ENCODE data around the gene SLC25A11.
A peak's percentile ranks its signal among the peaks of the same experiment; 100 is the strongest.
"Not testable (repeated sequence)": the region's sequence is repeated elsewhere in the genome, so short reads cannot be mapped to it uniquely, and the experiment has no call there.

Gene SLC25A11

DNA sequence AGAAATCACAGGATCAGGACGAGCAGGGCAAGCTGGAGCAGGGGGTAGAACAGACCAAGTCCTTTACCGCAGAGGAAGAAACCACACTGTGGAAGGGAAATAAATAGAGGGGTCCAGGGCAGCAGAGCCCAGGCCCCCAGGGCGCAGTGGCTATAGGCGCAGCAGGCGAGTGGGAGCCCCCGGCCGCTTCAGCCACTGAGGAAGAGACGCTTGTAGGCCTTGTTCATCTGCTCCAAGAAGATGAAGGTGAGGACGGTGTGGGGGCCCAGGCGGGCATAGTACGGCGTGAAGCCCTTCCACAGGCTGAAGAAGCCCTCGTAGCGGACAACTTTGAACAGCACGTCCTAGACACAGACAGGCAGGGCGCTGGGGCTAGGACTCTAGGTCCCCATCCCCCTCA is 2.3 kb downstream of the SLC25A11 start:
- H3K4me3 Mint-ChIP-seq: no peak overlapping the region
- no peak for DNase-seq (ENCODE audit: low spot score in 2 of 2)
- no peaks in the 10 kb centered on the region for H3K27me3 Mint-ChIP-seq
- H3K36me3 Mint-ChIP-seq (ENCODE audit: insufficient read depth): peaks cover 31% of the 10 kb centered on the region
- ATAC-seq (replicated peaks; ENCODE audit: extremely low read depth, poor library complexity, severe bottlenecking): no peak
- no peaks in the 10 kb centered on the region for H3K9me3 Mint-ChIP-seq
- H3K27ac Mint-ChIP-seq (ENCODE audit: low read depth): no peak overlapping the region
- H3K4me1 Mint-ChIP-seq: peaks cover 65% of the 10 kb centered on the region

GRCh38 chr17:4936436-4936835 is 3.4 kb downstream of the SLC25A11 start:
- Mint-ChIP-seq H3K4me1 (peaks cover 62% of the 10 kb centered on the region), H3K4me3 (no peak overlapping the region), H3K9me3 (no peaks in the 10 kb centered on the region), H3K36me3 (ENCODE audit: insufficient read depth) (peaks cover 30% of the 10 kb centered on the region), H3K27ac (ENCODE audit: low read depth) (no peak overlapping the region), H3K27me3 (no peaks in the 10 kb centered on the region)
- no peak for DNase-seq (ENCODE audit: low spot score in 2 of 2)
- ATAC-seq (replicated peaks; ENCODE audit: extremely low read depth, poor library complexity, severe bottlenecking): no peak

- H3K4me1 Mint-ChIP-seq: peaks cover 58% of the 10 kb centered on the region
Measured at GRCh38 chr17:4935650-4936049, 4.2 kb downstream of the SLC25A11 start.

GRCh38 chr17:4934173-4934979 is 5.5 kb downstream of the SLC25A11 start:
- Mint-ChIP-seq H3K36me3 (ENCODE audit: insufficient read depth) (peaks cover 13% of the 10 kb centered on the region), H3K9me3 (no peaks in the 10 kb centered on the region), H3K27me3 (no peaks in the 10 kb centered on the region), H3K4me3 (peak overlapping the region; percentile 51), H3K4me1 (peaks cover 57% of the 10 kb centered on the region), H3K27ac (ENCODE audit: low read depth) (peak overlapping the region; percentile 89)
- DNase-seq (ENCODE audit: low spot score in 2 of 2) (no peak), ATAC-seq (replicated peaks; ENCODE audit: extremely low read depth, poor library complexity, severe bottlenecking) (no peak)

More at GRCh38 chr17:4935650-4936049, 4.2 kb downstream of the SLC25A11 start:
- H3K27me3 Mint-ChIP-seq: no peaks in the 10 kb centered on the region
- ATAC-seq (replicated peaks; ENCODE audit: extremely low read depth, poor library complexity, severe bottlenecking) (no peak), DNase-seq (ENCODE audit: low spot score in 2 of 2) (no peak)
- no peaks in the 10 kb centered on the region for H3K9me3 Mint-ChIP-seq
- peaks cover 23% of the 10 kb centered on the region for H3K36me3 Mint-ChIP-seq (ENCODE audit: insufficient read depth)
- H3K27ac Mint-ChIP-seq (ENCODE audit: low read depth): no peak overlapping the region
- H3K4me3 Mint-ChIP-seq: no peak overlapping the region

- peaks cover 49% of the 10 kb centered on the region for H3K4me1 Mint-ChIP-seq
- no peak for ATAC-seq (replicated peaks; ENCODE audit: extremely low read depth, poor library complexity, severe bottlenecking)
- no peak for DNase-seq (ENCODE audit: low spot score in 2 of 2)
- H3K9me3 Mint-ChIP-seq: no peaks in the 10 kb centered on the region
- H3K36me3 Mint-ChIP-seq (ENCODE audit: insufficient read depth): peaks cover 9% of the 10 kb centered on the region
- H3K4me3 Mint-ChIP-seq: peak overlapping the region; percentile 51
- H3K27ac Mint-ChIP-seq (ENCODE audit: low read depth): peak overlapping the region; percentile 89
- H3K27me3 Mint-ChIP-seq: no peaks in the 10 kb centered on the region
Measured at GRCh38 chr17:4933646-4934045, 6.2 kb downstream of the SLC25A11 start.

- no peak overlapping the region for H3K27ac Mint-ChIP-seq (ENCODE audit: low read depth)
- ATAC-seq (replicated peaks; ENCODE audit: extremely low read depth, poor library complexity, severe bottlenecking) (no peak), DNase-seq (ENCODE audit: low spot score in 2 of 2) (no peak)
- H3K27me3 Mint-ChIP-seq: no peaks in the 10 kb centered on the region
- H3K9me3 Mint-ChIP-seq: no peaks in the 10 kb centered on the region
- H3K36me3 Mint-ChIP-seq (ENCODE audit: insufficient read depth): peaks cover 11% of the 10 kb centered on the region
- H3K4me1 Mint-ChIP-seq: peaks cover 44% of the 10 kb centered on the region
- no peak overlapping the region for H3K4me3 Mint-ChIP-seq
Measured at GRCh38 chr17:4932756-4933155, 7.1 kb downstream of the SLC25A11 start.

DNA sequence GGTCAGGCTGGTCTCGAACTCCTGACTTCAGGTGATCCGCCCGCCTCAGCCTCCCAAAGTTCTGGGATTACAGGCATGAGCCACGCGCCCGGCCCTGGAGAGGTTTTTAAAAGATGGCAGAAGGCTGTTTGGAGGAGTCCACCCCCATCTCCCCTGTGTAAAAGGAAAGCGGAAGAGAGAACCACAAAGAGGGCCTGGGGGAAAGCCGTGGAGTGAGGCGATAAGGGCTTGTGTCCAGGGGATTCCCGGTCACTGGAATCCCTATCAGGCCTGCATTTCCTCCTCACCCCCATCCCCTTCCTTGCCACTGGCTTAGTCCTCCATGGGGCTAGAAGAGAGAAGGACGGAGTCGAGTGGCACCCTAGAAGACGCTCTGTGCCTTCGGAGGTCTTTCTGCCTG is 7.9 kb downstream of the SLC25A11 start, which contains the start of gene GP1BA:
TSS of gene GP1BA (plus strand) at position 315 of the 400 bp plus-strand sequence. CDS start 328 bp downstream, outside the sequence.
- H3K9me3 Mint-ChIP-seq: no peaks in the 10 kb centered on the region
- ATAC-seq (replicated peaks; ENCODE audit: extremely low read depth, poor library complexity, severe bottlenecking) (no peak), DNase-seq (ENCODE audit: low spot score in 2 of 2) (no peak)
- no peak within 1 kb of the TSS for H3K4me3 Mint-ChIP-seq
- peaks cover 39% of the 10 kb centered on the region for H3K4me1 Mint-ChIP-seq
- H3K27ac Mint-ChIP-seq (ENCODE audit: low read depth): peak within 1 kb of the TSS; percentile 89
- no peaks in the 10 kb centered on the region for H3K27me3 Mint-ChIP-seq
- H3K36me3 Mint-ChIP-seq (ENCODE audit: insufficient read depth): peaks cover 11% of the 10 kb centered on the region

DNA sequence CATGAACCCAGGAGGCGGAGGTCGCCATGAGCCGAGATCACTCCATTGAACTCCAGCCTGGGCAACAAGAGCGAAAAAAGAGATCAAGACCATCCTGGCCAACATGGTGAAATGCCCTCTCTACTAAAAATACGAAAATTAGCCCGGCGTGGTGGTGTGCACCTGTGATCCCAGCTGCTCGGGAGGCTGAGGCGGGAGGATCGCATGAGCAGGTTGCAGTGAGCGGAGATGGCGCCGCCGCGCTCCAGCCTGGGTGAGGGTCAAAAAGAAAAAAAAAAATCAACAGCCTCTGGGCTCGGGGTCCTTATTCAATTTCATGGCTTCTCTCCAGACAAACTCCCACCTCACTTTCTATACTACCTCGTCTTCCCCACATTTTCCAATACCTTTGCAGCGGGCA is 11.0 kb downstream of the SLC25A11 start:
- H3K27me3 Mint-ChIP-seq: no peaks in the 10 kb centered on the region
- ATAC-seq (replicated peaks; ENCODE audit: extremely low read depth, poor library complexity, severe bottlenecking) (no peak), DNase-seq (ENCODE audit: low spot score in 2 of 2) (no peak)
- H3K4me3 Mint-ChIP-seq: no peak overlapping the region
- H3K4me1 Mint-ChIP-seq: peaks cover 20% of the 10 kb centered on the region
- peaks cover 3% of the 10 kb centered on the region for H3K36me3 Mint-ChIP-seq (ENCODE audit: insufficient read depth)
- H3K9me3 Mint-ChIP-seq: no peaks in the 10 kb centered on the region
- no peak overlapping the region for H3K27ac Mint-ChIP-seq (ENCODE audit: low read depth)

GRCh38 chr17:4926577-4927335 is 13.1 kb downstream of the SLC25A11 start:
- H3K36me3 Mint-ChIP-seq (ENCODE audit: insufficient read depth); ATAC-seq (replicated peaks; ENCODE audit: extremely low read depth, poor library complexity, severe bottlenecking); H3K27me3 Mint-ChIP-seq; H3K4me1 Mint-ChIP-seq; H3K4me3 Mint-ChIP-seq; H3K27ac Mint-ChIP-seq (ENCODE audit: low read depth); DNase-seq (ENCODE audit: low spot score in 2 of 2); H3K9me3 Mint-ChIP-seq: not testable (repeated sequence)

DNA sequence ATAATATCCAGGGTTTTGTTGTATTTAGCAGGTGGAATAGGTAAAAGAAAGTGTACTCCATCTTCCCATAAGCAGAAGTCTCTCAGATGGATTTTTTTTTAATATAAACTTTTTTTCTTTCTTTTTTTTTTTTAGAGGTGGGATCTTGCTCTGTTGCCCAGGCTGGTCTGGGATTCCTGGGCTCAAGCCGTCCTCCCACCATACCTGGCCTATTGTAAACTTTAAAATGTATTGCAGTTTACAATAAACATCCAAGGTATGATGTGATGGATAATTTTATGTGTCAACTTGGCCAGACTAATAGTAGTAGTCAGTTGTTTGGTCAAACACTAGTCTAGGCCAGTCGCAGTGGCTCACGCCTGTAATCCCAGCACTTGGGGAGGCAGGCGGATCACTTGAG is 18.5 kb downstream of the SLC25A11 start:
- Mint-ChIP-seq H3K4me3 (no peak overlapping the region), H3K36me3 (ENCODE audit: insufficient read depth) (no peaks in the 10 kb centered on the region), H3K27ac (ENCODE audit: low read depth) (no peak overlapping the region), H3K4me1 (no peaks in the 10 kb centered on the region), H3K27me3 (no peaks in the 10 kb centered on the region), H3K9me3 (no peaks in the 10 kb centered on the region)
- no peak for DNase-seq (ENCODE audit: low spot score in 2 of 2)
- ATAC-seq (replicated peaks; ENCODE audit: extremely low read depth, poor library complexity, severe bottlenecking): no peak

GRCh38 chr17:4920351-4921048 is 19.3 kb downstream of the SLC25A11 start:
- DNase-seq (ENCODE audit: low spot score in 2 of 2) (no peak), ATAC-seq (replicated peaks; ENCODE audit: extremely low read depth, poor library complexity, severe bottlenecking) (no peak)
- H3K27ac Mint-ChIP-seq (ENCODE audit: low read depth): no peak overlapping the region
- no peaks in the 10 kb centered on the region for H3K27me3 Mint-ChIP-seq
- H3K4me3 Mint-ChIP-seq: no peak overlapping the region
- H3K9me3 Mint-ChIP-seq: no peaks in the 10 kb centered on the region
- no peaks in the 10 kb centered on the region for H3K36me3 Mint-ChIP-seq (ENCODE audit: insufficient read depth)
- no peaks in the 10 kb centered on the region for H3K4me1 Mint-ChIP-seq

GRCh38 chr17:4919511-4920047 is 20.3 kb downstream of the SLC25A11 start:
- H3K36me3 Mint-ChIP-seq (ENCODE audit: insufficient read depth): no peaks in the 10 kb centered on the region
- DNase-seq (ENCODE audit: low spot score in 2 of 2) (no peak), ATAC-seq (replicated peaks; ENCODE audit: extremely low read depth, poor library complexity, severe bottlenecking) (no peak)
- no peak overlapping the region for H3K4me3 Mint-ChIP-seq
- no peaks in the 10 kb centered on the region for H3K9me3 Mint-ChIP-seq
- H3K27ac Mint-ChIP-seq (ENCODE audit: low read depth): no peak overlapping the region
- no peaks in the 10 kb centered on the region for H3K4me1 Mint-ChIP-seq
- H3K27me3 Mint-ChIP-seq: no peaks in the 10 kb centered on the region
